Kidney epithelial cell (primary cell): ENCODE results near the gene TRIM44. TPM values are rescaled to one million over a fixed set of nuclear protein-coding genes. Genes with fewer than 3 reads are reported as not detected.
"Not testable (repeated sequence)": the region's sequence is repeated elsewhere in the genome, so short reads cannot be mapped to it uniquely, and the experiment has no call there.

ENCODE experiments used
- DNase-seq: peaks from one replicate; pipeline ENCODE4 v3.0.0-alpha.2; 2010; ENCODE audit warnings: low read depth
- H3K27me3 ChIP-seq: 2 replicates; pipeline ENCODE4 v1.6.0; 2011; ENCODE audit warnings: low read length; ENCODE audit not compliant: control insufficient read depth, insufficient read depth
- H3K36me3 ChIP-seq: 2 replicates; pipeline ENCODE4 v1.5.1; 2011; ENCODE audit warnings: low read length; ENCODE audit not compliant: control insufficient read depth, insufficient read depth
- H3K4me3 ChIP-seq: 2 replicates; pipeline ENCODE4 v1.5.1; 2011; ENCODE audit warnings: low read depth, mild to moderate bottlenecking, control low read depth, low read length
- total RNA-seq: library from RNA; depleted of rRNA; stranded (reverse); fragments of >200 nt; gene quantifications from 2 replicates; pipeline ENCODE4 v1.2.3, GENCODE V29; 2015
- TF ChIP-seq, protein P1 (sequence below): IDR thresholded peaks from 2 replicates; pipeline ENCODE4 v1.5.1; 2011; ENCODE audit warnings: mild to moderate bottlenecking, moderate library complexity, low read length, control low read depth, inconsistent platforms; ENCODE audit not compliant: insufficient read depth, poor library complexity, severe bottlenecking

The TRIM44 gene
- total RNA-seq, 1 donor from 2014 or later, result 40.9 TPM

DNA sequence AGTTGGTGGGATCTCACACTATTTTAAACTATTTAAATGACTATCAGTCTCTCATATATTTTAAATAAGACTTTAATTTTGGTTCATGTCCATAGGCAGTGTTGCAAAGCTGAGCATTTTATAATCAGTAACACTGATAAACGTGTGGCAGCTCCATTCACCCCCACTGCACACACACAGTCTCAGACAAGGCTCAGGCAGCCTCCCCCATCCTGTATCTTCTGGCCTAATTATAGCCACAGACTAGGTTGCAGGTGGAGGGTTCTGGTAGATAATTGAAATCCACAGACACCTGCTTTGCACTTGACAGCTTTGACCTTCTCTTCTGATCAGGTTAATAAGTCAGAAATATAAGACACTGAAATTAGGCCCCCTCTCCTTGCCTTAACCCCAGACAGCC is 162.8 kb downstream of the TRIM44 start:
- Histone ChIP-seq H3K4me3 (no peak overlapping the region), H3K36me3 (no peaks in the 10 kb centered on the region), H3K27me3 (no peaks in the 10 kb centered on the region)
- no peak for DNase-seq
- TF ChIP-seq, protein P1, sequence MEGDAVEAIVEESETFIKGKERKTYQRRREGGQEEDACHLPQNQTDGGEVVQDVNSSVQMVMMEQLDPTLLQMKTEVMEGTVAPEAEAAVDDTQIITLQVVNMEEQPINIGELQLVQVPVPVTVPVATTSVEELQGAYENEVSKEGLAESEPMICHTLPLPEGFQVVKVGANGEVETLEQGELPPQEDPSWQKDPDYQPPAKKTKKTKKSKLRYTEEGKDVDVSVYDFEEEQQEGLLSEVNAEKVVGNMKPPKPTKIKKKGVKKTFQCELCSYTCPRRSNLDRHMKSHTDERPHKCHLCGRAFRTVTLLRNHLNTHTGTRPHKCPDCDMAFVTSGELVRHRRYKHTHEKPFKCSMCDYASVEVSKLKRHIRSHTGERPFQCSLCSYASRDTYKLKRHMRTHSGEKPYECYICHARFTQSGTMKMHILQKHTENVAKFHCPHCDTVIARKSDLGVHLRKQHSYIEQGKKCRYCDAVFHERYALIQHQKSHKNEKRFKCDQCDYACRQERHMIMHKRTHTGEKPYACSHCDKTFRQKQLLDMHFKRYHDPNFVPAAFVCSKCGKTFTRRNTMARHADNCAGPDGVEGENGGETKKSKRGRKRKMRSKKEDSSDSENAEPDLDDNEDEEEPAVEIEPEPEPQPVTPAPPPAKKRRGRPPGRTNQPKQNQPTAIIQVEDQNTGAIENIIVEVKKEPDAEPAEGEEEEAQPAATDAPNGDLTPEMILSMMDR, result no peak

DNA sequence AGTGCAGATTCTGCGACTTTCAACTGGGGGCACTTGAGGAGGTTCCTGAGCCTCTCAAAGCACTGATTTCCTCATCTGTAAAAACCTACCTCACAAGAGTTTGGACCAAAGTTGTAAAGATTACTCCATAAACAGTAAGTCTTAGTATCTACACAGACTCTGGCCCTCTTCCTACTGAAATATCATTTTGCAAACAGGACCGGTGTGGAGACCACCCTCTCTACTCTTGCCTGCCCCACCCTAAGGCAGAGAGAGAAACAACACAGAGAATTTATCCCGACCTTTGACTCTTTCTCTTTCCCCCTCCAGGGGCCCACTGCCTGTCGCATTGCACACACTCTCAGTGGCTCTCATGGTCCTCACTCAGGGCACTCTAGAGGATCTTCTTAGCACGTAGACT is 163.4 kb downstream of the TRIM44 start:
- TF ChIP-seq, protein P1, result no peak
- H3K36me3 ChIP-seq, result no peaks in the 10 kb centered on the region
- H3K4me3 ChIP-seq, result no peak overlapping the region
- H3K27me3 ChIP-seq, result no peaks in the 10 kb centered on the region
- no peak for DNase-seq

DNA sequence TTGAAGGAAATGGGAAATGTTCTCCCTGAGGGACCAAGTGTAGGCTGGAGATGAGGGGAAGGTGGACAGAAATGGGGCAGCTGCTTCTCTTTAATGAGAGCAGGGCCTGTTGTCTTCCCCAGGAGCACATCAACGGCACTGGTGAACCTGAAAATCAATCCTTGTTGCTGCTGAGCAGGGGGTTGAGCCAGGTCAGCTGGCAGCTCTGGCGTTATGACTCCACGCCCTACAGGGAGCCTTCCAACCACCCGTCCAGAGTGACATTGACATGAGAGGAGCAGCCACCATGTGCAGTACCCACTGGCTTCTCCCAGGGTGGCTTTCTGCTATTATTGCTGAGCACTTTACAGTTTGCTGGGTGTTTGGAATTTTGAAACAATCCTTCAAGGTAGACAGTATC is 164.4 kb downstream of the TRIM44 start:
- no peak for DNase-seq
- Histone ChIP-seq H3K27me3 (no peaks in the 10 kb centered on the region), H3K36me3 (no peaks in the 10 kb centered on the region), H3K4me3 (no peak overlapping the region)
- TF ChIP-seq, protein P1, result no peak

DNA sequence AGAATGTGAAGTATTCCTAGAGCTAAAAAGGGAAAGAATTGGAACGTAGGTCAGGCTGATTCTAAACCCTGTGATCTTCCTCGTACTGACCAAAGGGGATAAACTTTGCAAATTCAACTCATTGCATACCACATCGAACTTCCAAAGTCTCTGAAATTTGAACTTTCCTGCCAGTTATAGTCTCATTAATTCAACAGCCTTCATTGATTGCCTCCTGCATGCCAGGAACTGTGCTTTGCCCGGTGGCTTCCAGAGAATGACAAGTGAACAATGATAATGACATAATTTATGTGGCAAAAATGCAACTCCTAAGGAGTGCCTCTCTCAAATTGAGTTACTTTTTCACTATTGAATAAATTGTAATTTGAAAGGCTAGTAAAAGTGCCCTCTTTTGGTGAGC is 173.6 kb downstream of the TRIM44 start:
- Histone ChIP-seq H3K27me3 (no peaks in the 10 kb centered on the region), H3K4me3 (no peak overlapping the region), H3K36me3 (no peaks in the 10 kb centered on the region)
- TF ChIP-seq, protein P1, result no peak
- no peak for DNase-seq

DNA sequence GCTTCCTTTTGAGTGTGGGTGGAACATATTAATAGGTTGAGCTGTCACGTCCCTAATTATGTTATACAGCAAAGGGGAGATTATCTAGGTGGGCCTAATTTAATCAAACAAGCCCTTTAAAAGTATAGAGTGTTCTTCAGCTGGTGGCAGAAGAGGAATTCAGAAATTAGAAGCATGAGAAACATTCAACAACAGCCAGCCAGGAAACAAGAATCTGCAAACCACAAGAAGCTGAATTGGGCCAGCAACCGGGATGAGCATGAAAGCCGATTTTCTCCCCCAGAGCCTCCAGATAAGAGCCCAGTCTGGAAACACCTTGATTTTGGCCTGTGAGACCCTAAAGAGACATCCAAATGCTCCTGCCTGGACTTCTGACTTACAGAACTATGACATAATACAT is 175.5 kb downstream of the TRIM44 start:
- no peak for DNase-seq
- TF ChIP-seq, protein P1, result no peak
- H3K36me3 ChIP-seq, result no peaks in the 10 kb centered on the region
- no peak overlapping the region for H3K4me3 ChIP-seq
- no peaks in the 10 kb centered on the region for H3K27me3 ChIP-seq

DNA sequence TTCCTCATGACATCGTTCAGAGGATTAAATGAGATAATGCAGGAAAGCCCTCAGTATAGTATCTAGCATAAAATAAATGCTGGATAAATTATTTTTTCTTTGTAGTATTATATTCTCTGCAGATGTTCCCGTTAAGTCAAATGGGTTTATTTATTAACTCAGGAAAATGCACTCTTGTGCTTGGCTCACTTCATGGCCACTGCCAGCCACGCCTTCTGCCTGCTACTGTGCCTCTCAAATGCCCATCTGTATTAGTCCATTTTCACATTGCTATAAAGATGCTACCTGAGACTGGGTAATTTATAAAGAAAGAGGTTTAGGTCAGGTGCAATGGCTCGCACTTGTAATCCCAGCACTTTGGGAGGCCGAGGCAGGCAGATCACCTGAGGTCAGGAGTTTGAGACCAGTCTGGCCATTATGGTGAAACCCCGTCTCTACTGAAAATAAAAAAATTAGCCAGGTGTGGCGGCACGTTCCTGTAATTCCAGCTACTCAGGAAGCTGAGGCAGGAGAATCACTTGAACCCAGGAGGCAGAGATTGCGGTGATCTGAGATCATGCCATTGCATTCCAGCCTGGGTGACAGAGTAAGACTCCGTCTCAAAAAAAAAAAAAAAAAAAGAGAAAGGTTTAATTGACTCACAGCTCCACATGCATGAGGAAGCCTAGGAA is 176.3 kb downstream of the TRIM44 start:
- H3K4me3 ChIP-seq, H3K27me3 ChIP-seq, H3K36me3 ChIP-seq, DNase-seq: not testable (repeated sequence)
